GM21529 (cell line): Measurements from ENCODE around the gene SIRT6.
"Not testable (repeated sequence)": the region's sequence is repeated elsewhere in the genome, so short reads cannot be mapped to it uniquely, and the experiment has no call there.

Source experiments
- ATAC-seq: cut with Tn5 transposase; IDR thresholded peaks from one replicate; pipeline ENCODE4 v1.9.1; 2021; ENCODE audit not compliant: unreplicated experiment

Gene SIRT6

GRCh38 chr19:4175669-4175931 lies 6.8 kb downstream of the SIRT6 start:
- ATAC-seq = no peak

GRCh38 chr19:4174895-4175668 lies 7.3 kb downstream of the SIRT6 start:
- no peak for ATAC-seq

DNA sequence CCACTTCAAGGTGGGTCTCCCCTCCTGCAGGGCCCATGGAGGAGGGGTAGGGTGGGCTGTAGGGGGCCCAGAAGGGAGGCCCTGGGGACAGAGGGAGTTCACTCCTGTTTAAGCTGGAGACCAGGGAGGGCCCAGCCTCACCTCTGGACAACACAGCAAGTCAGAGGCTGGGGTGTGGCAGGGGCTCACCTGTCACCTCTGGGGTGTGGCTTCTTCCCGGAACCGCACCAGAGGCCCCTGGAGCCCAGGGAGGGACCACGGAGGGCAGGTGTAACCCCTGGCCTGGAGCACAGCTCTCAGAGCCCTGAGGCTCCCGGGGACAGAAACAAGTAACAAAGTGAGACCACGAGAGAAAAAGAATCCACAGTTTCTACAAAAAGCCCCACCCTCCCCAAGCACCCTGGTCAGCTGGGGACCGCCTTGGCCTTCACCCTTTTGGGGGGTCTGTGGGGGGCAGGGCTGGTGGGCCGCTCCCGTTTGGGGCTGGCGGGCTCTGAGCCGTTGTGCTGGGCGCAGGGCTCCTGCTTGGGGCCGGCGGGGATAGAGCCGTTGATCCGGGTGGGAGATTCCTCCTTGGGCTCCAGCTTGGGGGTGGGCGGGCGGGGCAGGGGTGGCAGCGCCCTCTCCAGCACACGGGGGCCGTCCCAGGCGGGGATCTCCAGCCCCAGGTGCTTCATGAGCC lies 8.0 kb downstream of the SIRT6 start:
- ATAC-seq = no peak

DNA sequence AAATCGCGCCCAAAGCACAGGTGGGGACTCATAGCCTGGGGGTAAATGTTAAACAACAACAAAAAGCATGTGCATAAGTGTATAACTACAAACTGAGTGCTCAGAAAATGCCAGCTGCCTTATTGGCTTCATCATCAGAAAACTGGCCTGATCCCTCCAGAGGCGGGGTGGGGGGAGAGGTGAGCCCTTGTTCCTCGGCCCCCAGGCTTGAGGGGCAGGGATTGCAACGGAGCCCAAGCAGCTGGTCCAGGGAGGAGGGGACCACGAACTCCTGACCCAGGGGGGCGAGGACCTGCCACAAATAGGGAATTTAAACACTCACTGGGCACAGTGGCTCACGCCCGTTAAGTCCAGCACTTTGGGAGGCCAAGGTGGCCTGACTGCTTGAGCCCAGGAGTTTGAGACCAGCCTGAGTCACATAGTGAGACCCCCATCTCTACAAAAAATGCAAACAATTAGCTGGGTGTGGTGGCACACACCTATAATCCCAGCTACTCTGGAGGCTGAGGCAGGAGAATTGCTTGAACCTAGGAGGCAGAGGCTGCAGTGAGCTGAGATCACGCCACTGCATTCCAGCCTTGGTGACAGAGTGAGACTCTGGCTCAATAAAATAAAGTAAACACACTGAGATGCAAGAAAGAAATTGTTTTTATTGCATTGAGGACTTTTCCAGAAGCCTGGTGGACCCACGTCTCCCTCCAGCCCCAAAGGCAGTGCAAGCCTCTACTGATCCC lies 8.7 kb downstream of the SIRT6 start:
- ATAC-seq = no peak

DNA sequence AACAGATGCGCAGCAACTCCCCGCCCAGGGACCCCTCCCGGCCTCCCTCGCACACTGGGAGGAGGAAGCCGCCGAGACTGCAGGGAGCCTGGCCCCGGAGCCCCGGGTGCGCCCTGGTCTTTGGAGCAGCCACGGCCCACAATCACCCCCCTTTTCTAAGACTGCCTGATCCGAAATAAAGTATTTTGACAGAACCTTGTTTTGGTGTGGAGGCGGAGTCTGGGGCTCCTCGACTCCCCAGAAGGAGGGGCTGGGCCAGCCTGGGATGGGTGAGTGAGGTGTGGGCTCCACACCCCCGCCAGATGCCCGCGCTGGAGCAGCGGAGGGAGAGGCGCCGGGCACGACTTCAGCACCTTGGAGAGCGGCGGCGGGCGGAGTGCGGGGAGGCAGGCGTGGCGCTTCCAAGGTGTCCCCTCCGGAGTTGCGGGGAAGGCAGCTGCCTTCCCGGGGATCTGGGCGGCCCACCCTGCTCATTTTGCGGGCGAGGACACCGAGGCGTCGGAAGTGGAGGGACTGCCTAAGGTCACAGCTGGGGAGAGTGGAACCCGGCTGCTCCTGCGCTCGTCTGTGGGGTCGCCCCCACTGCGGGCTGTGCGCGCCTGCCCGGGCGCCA lies 9.4 kb downstream of the SIRT6 start:
- no peak for ATAC-seq

DNA sequence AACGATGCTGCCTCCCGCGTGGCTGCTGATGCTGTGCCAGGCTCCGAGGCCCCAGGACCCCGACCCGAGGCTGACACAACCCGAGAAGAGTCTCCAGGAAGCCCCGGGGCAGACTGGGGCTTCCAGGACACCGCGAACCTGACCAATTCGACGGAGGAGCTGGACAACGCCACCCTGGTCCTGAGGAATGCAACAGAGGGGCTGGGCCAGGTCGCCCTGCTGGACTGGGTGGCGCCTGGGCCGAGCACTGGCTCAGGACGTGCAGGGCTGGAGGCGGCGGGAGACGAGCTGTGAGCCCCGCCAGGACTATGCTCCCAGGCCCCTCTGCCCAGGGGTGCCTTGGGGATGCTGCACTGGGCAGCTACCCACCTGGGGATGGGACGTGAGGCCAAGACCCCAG lies 10.7 kb downstream of the SIRT6 start:
- no peak for ATAC-seq

GRCh38 chr19:4164262-4164661 lies 18.1 kb downstream of the SIRT6 start:
- ATAC-seq = no peak

- ATAC-seq = no peak
Measured at GRCh38 chr19:4161415-4162077, 20.8 kb downstream of the SIRT6 start.

GRCh38 chr19:4157971-4158370 lies 24.4 kb downstream of the SIRT6 start:
- not testable (repeated sequence) for ATAC-seq

- no peak for ATAC-seq
Measured at GRCh38 chr19:4157164-4157563, 25.2 kb downstream of the SIRT6 start.

DNA sequence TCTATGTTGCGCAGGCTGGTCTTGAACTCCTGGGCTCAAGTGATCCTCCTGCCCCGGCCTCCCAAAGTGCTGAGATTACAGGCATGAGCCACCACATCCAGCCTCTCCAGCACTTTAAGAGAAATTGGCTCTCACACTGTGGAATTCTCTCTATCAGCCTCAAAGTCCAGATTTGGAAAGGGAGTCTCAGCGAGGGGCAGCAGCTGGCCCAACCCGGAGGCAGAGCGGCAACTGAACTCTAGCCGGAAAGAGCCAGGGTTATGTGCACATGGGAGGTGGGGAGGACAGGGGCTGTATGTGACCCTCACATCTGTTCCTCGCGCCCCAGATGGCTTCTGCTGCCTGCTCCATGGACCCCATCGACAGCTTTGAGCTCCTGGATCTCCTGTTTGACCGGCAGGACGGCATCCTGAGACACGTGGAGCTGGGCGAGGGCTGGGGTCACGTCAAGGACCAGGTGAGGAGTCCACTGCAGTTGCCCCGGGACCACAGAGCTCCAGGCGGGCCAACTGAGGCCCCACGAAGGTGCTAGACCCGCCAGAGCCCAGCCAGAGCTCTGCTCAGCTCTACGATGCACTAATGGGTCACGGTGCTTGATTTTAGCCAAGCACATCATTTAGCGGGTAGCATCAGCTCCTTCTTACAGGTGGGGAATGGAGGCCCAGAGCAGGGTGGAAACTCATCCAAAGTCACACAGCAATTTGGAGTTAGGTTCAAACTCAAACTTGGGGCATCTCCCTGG lies 27.6 kb downstream of the SIRT6 start:
- ATAC-seq = no peak

GRCh38 chr19:4152241-4152998 lies 29.9 kb downstream of the SIRT6 start:
- ATAC-seq = no peak

- ATAC-seq = no peak
Measured at GRCh38 chr19:4151623-4152022, 30.7 kb downstream of the SIRT6 start.

- no peak for ATAC-seq
Measured at GRCh38 chr19:4149518-4150288, 32.7 kb downstream of the SIRT6 start.

GRCh38 chr19:4144666-4145249 lies 37.6 kb downstream of the SIRT6 start:
- no peak for ATAC-seq

GRCh38 chr19:4142916-4143315 lies 39.4 kb downstream of the SIRT6 start:
- not testable (repeated sequence) for ATAC-seq

- ATAC-seq = no peak
Measured at GRCh38 chr19:4140237-4140711, 42.1 kb downstream of the SIRT6 start.

DNA sequence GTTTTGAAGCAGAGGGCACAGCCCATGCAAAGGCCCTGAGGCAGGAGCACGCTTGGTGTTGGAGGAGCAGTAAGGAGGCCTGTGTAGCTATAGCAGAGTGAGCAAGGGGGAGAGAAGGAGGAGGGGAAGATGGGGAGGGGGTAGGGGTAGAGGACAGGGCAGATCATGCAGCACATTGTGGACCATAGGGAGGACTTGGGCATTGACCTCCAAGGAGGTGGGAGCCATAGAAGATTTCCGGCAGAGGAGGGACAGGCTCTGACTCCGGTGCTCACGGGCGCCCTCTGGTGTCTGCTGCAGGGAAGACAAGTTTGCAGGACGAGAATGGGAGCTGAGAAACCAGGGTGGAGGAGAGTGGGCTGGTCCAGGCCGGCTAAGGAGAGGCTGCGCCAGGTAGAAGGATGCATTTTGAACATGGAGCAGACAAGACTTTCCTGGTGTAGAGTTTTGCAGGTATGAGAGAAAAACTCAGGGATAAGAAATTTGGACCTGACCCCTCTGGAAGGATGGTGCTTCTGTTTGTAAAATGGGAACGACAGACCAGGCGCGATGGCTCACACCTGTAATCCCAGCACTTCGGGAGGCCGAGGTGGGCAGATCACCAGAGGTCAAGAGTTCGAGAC lies 42.6 kb downstream of the SIRT6 start:
- ATAC-seq = no peak
